Fibroblast of lung (primary cell): ENCODE measurements around the gene MAPKAPK2.

Experiments
- CTCF ChIP-seq, 2 donors: IDR thresholded peaks in 1 of 2; conservative IDR thresholded peaks in 1 of 2; 1 replicate in 1 of 2; 2 replicates in 1 of 2; pipeline ENCODE4 v1.5.1; 2011 to 2012; ENCODE audit warnings: low read length in 2 of 2, control low read depth in 1 of 2, inconsistent platforms in 1 of 2, low read depth in 1 of 2, mild to moderate bottlenecking in 1 of 2
- EZH2 ChIP-seq: IDR thresholded peaks from 2 replicates; pipeline ENCODE4 v1.5.1; 2012; ENCODE audit warnings: low read length, control low read depth, mild to moderate bottlenecking; ENCODE audit errors: missing control alignments

- peak; percentile 26 to 45 for TF ChIP-seq CTCF (conservative IDR thresholded peaks at IDR 0.05 in 1 of 2, IDR thresholded peaks at IDR 0.05 in 1 of 2; ENCODE audit: low read depth in 1 of 2, low read length in 2 of 2)
- no peak for TF ChIP-seq EZH2
These were observed 54.0 kb downstream of the MAPKAPK2 start for GRCh38 chr1:206738370-206739366.
